Measurements from ENCODE around the gene PPA1.
"Not testable (repeated sequence)": the region's sequence is repeated elsewhere in the genome, so short reads cannot be mapped to it uniquely, and the experiment has no call there.

DNA sequence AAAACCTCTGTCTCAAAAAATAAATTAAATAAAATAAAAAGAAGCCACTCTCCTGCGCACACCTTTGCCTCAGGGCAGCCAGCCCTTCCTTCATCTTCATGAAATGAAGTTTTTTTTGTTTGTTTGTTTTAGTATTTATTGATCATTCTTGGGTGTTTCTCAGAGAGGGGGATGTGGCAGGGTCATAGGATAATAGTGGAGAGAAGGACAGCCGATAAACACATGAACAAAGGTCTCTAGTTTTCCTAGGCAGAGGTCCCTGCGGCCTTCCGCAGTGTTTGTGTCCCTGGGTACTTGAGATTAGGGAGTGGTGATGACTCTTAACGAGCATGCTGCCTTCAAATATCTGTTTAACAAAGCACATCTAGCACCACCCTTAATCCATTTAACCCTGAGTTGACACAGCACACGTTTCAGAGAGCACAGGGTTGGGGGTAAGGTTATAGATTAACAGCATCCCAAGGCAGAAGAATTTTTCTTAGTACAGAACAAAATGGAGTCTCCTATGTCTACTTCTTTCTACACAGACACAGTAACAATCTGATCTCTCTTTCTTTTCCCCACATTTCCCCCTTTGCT is 4.8 kb upstream of the PPA1 start:
- TF ChIP-seq, protein P1, sequence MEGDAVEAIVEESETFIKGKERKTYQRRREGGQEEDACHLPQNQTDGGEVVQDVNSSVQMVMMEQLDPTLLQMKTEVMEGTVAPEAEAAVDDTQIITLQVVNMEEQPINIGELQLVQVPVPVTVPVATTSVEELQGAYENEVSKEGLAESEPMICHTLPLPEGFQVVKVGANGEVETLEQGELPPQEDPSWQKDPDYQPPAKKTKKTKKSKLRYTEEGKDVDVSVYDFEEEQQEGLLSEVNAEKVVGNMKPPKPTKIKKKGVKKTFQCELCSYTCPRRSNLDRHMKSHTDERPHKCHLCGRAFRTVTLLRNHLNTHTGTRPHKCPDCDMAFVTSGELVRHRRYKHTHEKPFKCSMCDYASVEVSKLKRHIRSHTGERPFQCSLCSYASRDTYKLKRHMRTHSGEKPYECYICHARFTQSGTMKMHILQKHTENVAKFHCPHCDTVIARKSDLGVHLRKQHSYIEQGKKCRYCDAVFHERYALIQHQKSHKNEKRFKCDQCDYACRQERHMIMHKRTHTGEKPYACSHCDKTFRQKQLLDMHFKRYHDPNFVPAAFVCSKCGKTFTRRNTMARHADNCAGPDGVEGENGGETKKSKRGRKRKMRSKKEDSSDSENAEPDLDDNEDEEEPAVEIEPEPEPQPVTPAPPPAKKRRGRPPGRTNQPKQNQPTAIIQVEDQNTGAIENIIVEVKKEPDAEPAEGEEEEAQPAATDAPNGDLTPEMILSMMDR (conservative IDR thresholded peaks at IDR 0.05; ENCODE audit: low read length) = not testable (repeated sequence)
- TF ChIP-seq EZH2phosphoT487 (IDR thresholded peaks at IDR 0.05; ENCODE audit: borderline replicate concordance) = not testable (repeated sequence)
